ENCODE results near the gene ARHGEF28.

DNA sequence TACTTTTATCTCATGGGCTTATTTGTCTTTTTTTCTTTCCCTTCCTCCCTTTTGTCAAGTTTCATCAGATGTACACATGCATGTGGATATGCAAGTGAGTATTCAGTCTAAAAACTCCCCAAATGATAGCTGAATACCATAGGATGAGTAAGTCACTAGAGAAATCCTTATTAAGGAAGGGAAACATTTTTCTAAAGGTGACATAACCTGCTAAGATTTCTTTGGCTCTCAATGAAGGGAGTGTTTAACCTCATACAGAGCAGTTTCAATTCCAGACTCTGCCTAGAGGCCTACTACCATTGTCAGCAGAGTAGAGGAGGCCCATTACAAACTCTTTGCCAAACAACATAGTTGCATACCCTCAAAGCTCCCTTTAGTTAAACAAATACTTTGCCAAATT is 192.4 kb downstream of the ARHGEF28 start:
- TF ChIP-seq, protein P1, sequence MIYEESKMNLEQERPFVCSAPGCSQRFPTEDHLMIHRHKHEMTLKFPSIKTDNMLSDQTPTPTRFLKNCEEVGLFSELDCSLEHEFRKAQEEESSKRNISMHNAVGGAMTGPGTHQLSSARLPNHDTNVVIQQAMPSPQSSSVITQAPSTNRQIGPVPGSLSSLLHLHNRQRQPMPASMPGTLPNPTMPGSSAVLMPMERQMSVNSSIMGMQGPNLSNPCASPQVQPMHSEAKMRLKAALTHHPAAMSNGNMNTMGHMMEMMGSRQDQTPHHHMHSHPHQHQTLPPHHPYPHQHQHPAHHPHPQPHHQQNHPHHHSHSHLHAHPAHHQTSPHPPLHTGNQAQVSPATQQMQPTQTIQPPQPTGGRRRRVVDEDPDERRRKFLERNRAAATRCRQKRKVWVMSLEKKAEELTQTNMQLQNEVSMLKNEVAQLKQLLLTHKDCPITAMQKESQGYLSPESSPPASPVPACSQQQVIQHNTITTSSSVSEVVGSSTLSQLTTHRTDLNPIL (CRISPR knock-in tag; IDR thresholded peaks at IDR 0.05; ENCODE audit: low read depth) = no peak
- TF ChIP-seq PPARA (CRISPR knock-in tag; IDR thresholded peaks at IDR 0.05; ENCODE audit: borderline replicate concordance) (no peak), RARB (CRISPR knock-in tag; IDR thresholded peaks at IDR 0.05) (no peak), ZNF8 (CRISPR knock-in tag; IDR thresholded peaks at IDR 0.05) (no peak), ZFP30 (CRISPR knock-in tag; IDR thresholded peaks at IDR 0.05) (no peak), BACH2 (CRISPR knock-in tag; IDR thresholded peaks at IDR 0.05; ENCODE audit: borderline replicate concordance) (no peak)
- TF ChIP-seq, protein P2, sequence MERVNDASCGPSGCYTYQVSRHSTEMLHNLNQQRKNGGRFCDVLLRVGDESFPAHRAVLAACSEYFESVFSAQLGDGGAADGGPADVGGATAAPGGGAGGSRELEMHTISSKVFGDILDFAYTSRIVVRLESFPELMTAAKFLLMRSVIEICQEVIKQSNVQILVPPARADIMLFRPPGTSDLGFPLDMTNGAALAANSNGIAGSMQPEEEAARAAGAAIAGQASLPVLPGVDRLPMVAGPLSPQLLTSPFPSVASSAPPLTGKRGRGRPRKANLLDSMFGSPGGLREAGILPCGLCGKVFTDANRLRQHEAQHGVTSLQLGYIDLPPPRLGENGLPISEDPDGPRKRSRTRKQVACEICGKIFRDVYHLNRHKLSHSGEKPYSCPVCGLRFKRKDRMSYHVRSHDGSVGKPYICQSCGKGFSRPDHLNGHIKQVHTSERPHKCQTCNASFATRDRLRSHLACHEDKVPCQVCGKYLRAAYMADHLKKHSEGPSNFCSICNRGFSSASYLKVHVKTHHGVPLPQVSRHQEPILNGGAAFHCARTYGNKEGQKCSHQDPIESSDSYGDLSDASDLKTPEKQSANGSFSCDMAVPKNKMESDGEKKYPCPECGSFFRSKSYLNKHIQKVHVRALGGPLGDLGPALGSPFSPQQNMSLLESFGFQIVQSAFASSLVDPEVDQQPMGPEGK (CRISPR knock-in tag; IDR thresholded peaks at IDR 0.05; ENCODE audit: borderline replicate concordance) = no peak
- TF ChIP-seq, protein P3, sequence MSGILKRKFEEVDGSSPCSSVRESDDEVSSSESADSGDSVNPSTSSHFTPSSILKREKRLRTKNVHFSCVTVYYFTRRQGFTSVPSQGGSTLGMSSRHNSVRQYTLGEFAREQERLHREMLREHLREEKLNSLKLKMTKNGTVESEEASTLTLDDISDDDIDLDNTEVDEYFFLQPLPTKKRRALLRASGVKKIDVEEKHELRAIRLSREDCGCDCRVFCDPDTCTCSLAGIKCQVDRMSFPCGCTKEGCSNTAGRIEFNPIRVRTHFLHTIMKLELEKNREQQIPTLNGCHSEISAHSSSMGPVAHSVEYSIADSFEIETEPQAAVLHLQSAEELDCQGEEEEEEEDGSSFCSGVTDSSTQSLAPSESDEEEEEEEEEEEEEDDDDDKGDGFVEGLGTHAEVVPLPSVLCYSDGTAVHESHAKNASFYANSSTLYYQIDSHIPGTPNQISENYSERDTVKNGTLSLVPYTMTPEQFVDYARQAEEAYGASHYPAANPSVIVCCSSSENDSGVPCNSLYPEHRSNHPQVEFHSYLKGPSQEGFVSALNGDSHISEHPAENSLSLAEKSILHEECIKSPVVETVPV (CRISPR knock-in tag; IDR thresholded peaks at IDR 0.05) = no peak
